ENCODE measurements around the gene FOXP1.
A peak's percentile ranks its signal among the peaks of the same experiment; 100 is the strongest.

FOXP1 gene

DNA sequence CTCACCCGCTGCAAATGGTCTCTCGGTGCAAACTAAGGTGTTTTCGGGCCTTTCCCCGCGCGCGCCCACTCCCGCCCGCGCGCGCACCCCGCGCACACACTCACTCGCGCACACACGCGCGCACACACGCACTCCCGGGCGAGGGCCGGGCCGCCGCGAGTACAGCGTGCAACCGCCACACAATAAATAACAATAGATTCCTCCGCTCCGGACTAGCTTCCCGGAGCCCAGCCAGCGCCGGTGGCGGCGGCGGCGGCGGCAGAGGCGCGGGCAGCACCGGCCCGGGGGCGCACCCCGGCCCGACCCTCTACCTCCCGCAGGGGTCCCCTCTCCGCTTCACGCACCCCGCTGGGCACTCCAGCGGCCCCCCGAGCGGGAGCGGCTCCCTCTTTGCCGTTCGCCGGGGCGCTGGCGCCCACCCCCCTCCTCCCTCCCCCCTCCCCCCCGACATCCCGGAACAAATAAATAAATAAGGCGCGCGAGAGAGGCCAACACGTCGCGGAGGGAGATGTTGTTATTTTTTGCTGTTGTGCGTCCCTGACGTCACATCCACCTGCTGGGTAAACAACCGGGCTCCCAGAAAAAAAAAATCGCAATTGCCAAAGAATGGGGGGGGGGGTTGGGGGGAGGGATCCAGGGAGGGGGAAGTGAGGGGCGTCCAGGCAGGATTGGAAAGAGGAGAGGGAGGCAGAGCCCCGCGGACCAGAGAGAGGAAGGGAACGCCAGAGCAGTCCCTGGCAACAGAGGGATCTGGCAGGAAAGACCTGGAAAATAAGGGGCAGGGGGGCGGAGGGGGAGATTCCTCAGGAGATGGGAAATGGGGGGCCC is at the start of gene FOXP1:
Gene FOXP1, minus strand, starts transcription at position 163 of the 828 bp plus-strand sequence. CDS start 385,347 bp downstream, outside the sequence.
- Histone ChIP-seq H2AFZ (ENCODE audit: low read length, unreplicated experiment) (peak within 1 kb of the TSS; percentile 82), H3K36me3 (ENCODE audit: insufficient read depth, low read length) (no peaks in the 10 kb centered on the region), H3K27me3 (ENCODE audit: insufficient read depth, low read length) (no peaks in the 10 kb centered on the region), H3K27ac (ENCODE audit: low read depth, low read length) (peak within 1 kb of the TSS; percentile 76), H3K4me1 (ENCODE audit: control insufficient read depth, insufficient read depth, low read length, unreplicated experiment) (peaks cover 26% of the 10 kb centered on the region), H3K4me3 (ENCODE audit: low read depth, low read length) (peak within 1 kb of the TSS; percentile 88), H3K79me2 (ENCODE audit: control insufficient read depth, insufficient read depth, low read length, unreplicated experiment) (peaks cover 36% of the 10 kb centered on the region)

- Histone ChIP-seq H2AFZ (ENCODE audit: low read length, unreplicated experiment) (peak overlapping the region; percentile 44), H3K27ac (ENCODE audit: low read depth, low read length) (no peak overlapping the region)
Measured at GRCh38 chr3:71629711-71630110, 46.2 kb upstream of the FOXP1 start.

DNA sequence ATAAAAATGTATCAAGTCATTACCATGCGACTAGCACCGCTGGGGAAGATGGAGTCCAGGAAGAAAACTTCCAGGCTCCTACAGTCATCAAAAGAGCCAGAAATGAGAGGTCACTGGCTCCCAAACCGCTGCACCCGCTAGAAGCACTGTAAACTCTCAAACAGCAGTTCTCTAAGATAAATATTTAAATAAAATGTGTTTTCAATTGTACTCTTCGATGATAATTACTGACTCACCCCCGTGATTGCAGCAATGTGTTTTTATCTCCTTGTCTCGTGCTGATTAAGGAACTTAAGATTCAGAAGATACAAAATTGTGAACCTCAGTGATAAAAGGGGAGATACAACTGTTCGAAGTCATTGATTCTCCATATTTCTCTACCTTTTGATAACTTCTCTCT is 45.8 kb upstream of the FOXP1 start:
- H2AFZ ChIP-seq (ENCODE audit: low read length, unreplicated experiment): peak overlapping the region; percentile 44
- no peaks in the 10 kb centered on the region for H3K27me3 ChIP-seq (ENCODE audit: insufficient read depth, low read length)
- no peaks in the 10 kb centered on the region for H3K79me2 ChIP-seq (ENCODE audit: control insufficient read depth, insufficient read depth, low read length, unreplicated experiment)
- peaks cover 7% of the 10 kb centered on the region for H3K4me1 ChIP-seq (ENCODE audit: control insufficient read depth, insufficient read depth, low read length, unreplicated experiment)
- H3K4me3 ChIP-seq (ENCODE audit: low read depth, low read length): peak overlapping the region; percentile 13; the same call in 1 of the 2 replicates
- H3K36me3 ChIP-seq (ENCODE audit: insufficient read depth, low read length): no peaks in the 10 kb centered on the region
- no peak overlapping the region for H3K27ac ChIP-seq (ENCODE audit: low read depth, low read length)

More at GRCh38 chr3:71629711-71630110, 46.2 kb upstream of the FOXP1 start:
- Histone ChIP-seq H3K79me2 (ENCODE audit: control insufficient read depth, insufficient read depth, low read length, unreplicated experiment) (no peaks in the 10 kb centered on the region), H3K36me3 (ENCODE audit: insufficient read depth, low read length) (no peaks in the 10 kb centered on the region), H3K4me1 (ENCODE audit: control insufficient read depth, insufficient read depth, low read length, unreplicated experiment) (peaks cover 7% of the 10 kb centered on the region), H3K4me3 (ENCODE audit: low read depth, low read length) (no peak overlapping the region), H3K27me3 (ENCODE audit: insufficient read depth, low read length) (no peaks in the 10 kb centered on the region)

GRCh38 chr3:71628522-71628921 is 45.0 kb upstream of the FOXP1 start:
- no peaks in the 10 kb centered on the region for H3K79me2 ChIP-seq (ENCODE audit: control insufficient read depth, insufficient read depth, low read length, unreplicated experiment)

DNA sequence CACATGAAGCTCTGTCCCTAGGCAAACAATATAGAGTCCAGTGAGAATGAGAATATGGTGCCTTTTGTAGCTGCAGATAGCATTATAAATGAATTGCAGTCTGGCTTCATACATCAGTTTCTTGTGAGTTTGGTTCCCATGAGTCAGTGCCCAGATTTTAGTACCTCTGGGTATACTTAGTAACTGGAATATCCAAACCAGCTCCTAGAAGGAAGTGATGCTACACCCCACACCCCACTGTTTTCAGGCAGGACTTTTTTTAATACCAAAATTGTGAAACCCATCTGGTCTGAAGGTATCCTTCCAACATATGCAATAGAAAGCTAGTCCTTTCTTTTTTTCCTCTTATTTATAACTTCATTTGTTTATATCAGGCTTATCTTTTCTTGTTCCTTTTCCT is 42.1 kb upstream of the FOXP1 start:
- no peak overlapping the region for H2AFZ ChIP-seq (ENCODE audit: low read length, unreplicated experiment)
- H3K27me3 ChIP-seq (ENCODE audit: insufficient read depth, low read length): peaks cover 31% of the 10 kb centered on the region
- H3K4me1 ChIP-seq (ENCODE audit: control insufficient read depth, insufficient read depth, low read length, unreplicated experiment): peaks cover 7% of the 10 kb centered on the region
- no peak overlapping the region for H3K27ac ChIP-seq (ENCODE audit: low read depth, low read length)
- H3K4me3 ChIP-seq (ENCODE audit: low read depth, low read length): no peak overlapping the region
- no peaks in the 10 kb centered on the region for H3K36me3 ChIP-seq (ENCODE audit: insufficient read depth, low read length)
- H3K79me2 ChIP-seq (ENCODE audit: control insufficient read depth, insufficient read depth, low read length, unreplicated experiment): no peaks in the 10 kb centered on the region

More at GRCh38 chr3:71628522-71628921, 45.0 kb upstream of the FOXP1 start:
- Histone ChIP-seq H3K36me3 (ENCODE audit: insufficient read depth, low read length) (no peaks in the 10 kb centered on the region), H3K4me3 (ENCODE audit: low read depth, low read length) (no peak overlapping the region), H2AFZ (ENCODE audit: low read length, unreplicated experiment) (no peak overlapping the region), H3K27me3 (ENCODE audit: insufficient read depth, low read length) (peaks cover 3% of the 10 kb centered on the region; the same call in 1 of the 2 replicates), H3K27ac (ENCODE audit: low read depth, low read length) (no peak overlapping the region), H3K4me1 (ENCODE audit: control insufficient read depth, insufficient read depth, low read length, unreplicated experiment) (peaks cover 7% of the 10 kb centered on the region)

DNA sequence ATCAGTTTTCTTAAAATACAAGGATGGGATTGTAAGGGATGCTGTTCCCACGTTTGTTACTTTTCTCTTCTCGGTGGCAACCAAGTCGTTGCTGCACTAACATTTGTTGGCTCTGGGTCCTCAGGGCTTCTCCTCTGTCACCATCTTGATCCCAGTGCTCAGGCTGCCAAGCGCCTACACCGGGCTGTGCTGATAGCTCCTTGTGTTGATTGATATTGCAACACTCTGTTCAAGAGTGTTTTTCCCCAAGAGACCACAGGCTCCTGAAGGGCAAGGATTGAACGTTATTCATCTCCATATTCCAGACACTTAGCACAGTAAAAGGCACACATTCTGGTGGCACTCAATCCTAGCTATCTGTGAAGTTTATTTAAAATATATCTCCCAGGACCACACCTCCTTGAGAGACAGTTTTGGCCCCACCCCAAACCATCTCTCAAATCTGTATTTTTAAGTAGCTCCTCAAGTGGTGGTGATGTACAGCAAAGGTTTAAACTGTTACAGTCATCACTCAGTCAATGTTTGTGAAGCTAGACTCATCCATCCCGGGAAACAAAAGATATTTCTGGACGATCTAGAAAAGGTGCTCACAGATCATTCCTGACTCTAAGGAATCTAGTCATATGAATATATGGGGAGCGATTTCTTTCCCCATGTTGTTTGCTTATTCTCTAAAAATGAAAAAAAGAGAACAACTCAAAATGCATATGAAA is 38.5 kb upstream of the FOXP1 start:
- H3K4me1 ChIP-seq (ENCODE audit: control insufficient read depth, insufficient read depth, low read length, unreplicated experiment): no peaks in the 10 kb centered on the region

GRCh38 chr3:71618538-71618937 is 35.0 kb upstream of the FOXP1 start:
- Histone ChIP-seq H3K27ac (ENCODE audit: low read depth, low read length) (no peak overlapping the region), H3K27me3 (ENCODE audit: insufficient read depth, low read length) (peaks cover 37% of the 10 kb centered on the region), H3K36me3 (ENCODE audit: insufficient read depth, low read length) (no peaks in the 10 kb centered on the region), H3K4me3 (ENCODE audit: low read depth, low read length) (no peak overlapping the region), H2AFZ (ENCODE audit: low read length, unreplicated experiment) (no peak overlapping the region), H3K79me2 (ENCODE audit: control insufficient read depth, insufficient read depth, low read length, unreplicated experiment) (no peaks in the 10 kb centered on the region), H3K4me1 (ENCODE audit: control insufficient read depth, insufficient read depth, low read length, unreplicated experiment) (no peaks in the 10 kb centered on the region)

More for the DNA sequence above, 38.5 kb upstream of the FOXP1 start:
- H3K4me3 ChIP-seq (ENCODE audit: low read depth, low read length): no peak overlapping the region
- no peaks in the 10 kb centered on the region for H3K36me3 ChIP-seq (ENCODE audit: insufficient read depth, low read length)
- H3K79me2 ChIP-seq (ENCODE audit: control insufficient read depth, insufficient read depth, low read length, unreplicated experiment): no peaks in the 10 kb centered on the region
- H3K27ac ChIP-seq (ENCODE audit: low read depth, low read length): no peak overlapping the region
- peaks cover 39% of the 10 kb centered on the region for H3K27me3 ChIP-seq (ENCODE audit: insufficient read depth, low read length)
- no peak overlapping the region for H2AFZ ChIP-seq (ENCODE audit: low read length, unreplicated experiment)

- Histone ChIP-seq H3K27me3 (ENCODE audit: insufficient read depth, low read length) (peaks cover 18% of the 10 kb centered on the region), H3K36me3 (ENCODE audit: insufficient read depth, low read length) (no peaks in the 10 kb centered on the region), H3K27ac (ENCODE audit: low read depth, low read length) (no peak overlapping the region), H3K4me3 (ENCODE audit: low read depth, low read length) (no peak overlapping the region), H3K4me1 (ENCODE audit: control insufficient read depth, insufficient read depth, low read length, unreplicated experiment) (no peaks in the 10 kb centered on the region), H3K79me2 (ENCODE audit: control insufficient read depth, insufficient read depth, low read length, unreplicated experiment) (no peaks in the 10 kb centered on the region), H2AFZ (ENCODE audit: low read length, unreplicated experiment) (no peak overlapping the region)
Measured at GRCh38 chr3:71616571-71617021, 33.1 kb upstream of the FOXP1 start.

DNA sequence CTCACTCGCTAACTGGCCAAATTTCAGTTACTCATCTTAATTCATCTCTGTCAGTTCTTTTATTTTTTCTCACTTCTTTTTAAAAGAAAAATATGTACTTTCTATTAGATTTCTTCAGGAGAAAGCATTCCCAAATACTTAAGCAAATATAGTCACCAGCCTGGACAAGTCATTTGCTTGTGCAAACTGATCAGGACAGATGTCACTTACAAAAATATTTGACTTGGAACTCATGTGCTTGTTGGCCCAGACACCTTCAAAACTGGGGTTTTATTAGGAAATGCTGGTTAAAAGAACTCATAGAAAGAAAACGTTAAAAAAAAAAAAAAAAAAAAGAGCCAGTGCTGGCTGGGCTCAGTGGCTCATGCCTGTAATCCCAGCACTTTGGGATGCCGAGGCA is 31.3 kb upstream of the FOXP1 start:
- H3K4me3 ChIP-seq (ENCODE audit: low read depth, low read length): no peak overlapping the region
- H3K4me1 ChIP-seq (ENCODE audit: control insufficient read depth, insufficient read depth, low read length, unreplicated experiment): no peaks in the 10 kb centered on the region
- H3K27ac ChIP-seq (ENCODE audit: low read depth, low read length): no peak overlapping the region
- H3K79me2 ChIP-seq (ENCODE audit: control insufficient read depth, insufficient read depth, low read length, unreplicated experiment): no peaks in the 10 kb centered on the region
- no peaks in the 10 kb centered on the region for H3K36me3 ChIP-seq (ENCODE audit: insufficient read depth, low read length)
- H2AFZ ChIP-seq (ENCODE audit: low read length, unreplicated experiment): no peak overlapping the region
- H3K27me3 ChIP-seq (ENCODE audit: insufficient read depth, low read length): peaks cover under 1% of the 10 kb centered on the region; the same call in 1 of the 2 replicates

- H2AFZ ChIP-seq (ENCODE audit: low read length, unreplicated experiment): no peak overlapping the region
- H3K4me1 ChIP-seq (ENCODE audit: control insufficient read depth, insufficient read depth, low read length, unreplicated experiment): no peaks in the 10 kb centered on the region
- H3K79me2 ChIP-seq (ENCODE audit: control insufficient read depth, insufficient read depth, low read length, unreplicated experiment): no peaks in the 10 kb centered on the region
- no peak overlapping the region for H3K27ac ChIP-seq (ENCODE audit: low read depth, low read length)
- H3K36me3 ChIP-seq (ENCODE audit: insufficient read depth, low read length): no peaks in the 10 kb centered on the region
- H3K27me3 ChIP-seq (ENCODE audit: insufficient read depth, low read length): no peaks in the 10 kb centered on the region; the same call in 1 of the 2 replicates
- H3K4me3 ChIP-seq (ENCODE audit: low read depth, low read length): no peak overlapping the region
Measured at GRCh38 chr3:71614426-71614825, 30.9 kb upstream of the FOXP1 start.
